Pancreas (tissue), 10 donors: ENCODE results near the gene ANGPTL7. TPM values are rescaled to one million over a fixed set of nuclear protein-coding genes. Genes with fewer than 3 reads are reported as not detected.
A peak's percentile ranks its signal among the peaks of the same experiment; 100 is the strongest.

Experiments used
- ATAC-seq, 4 donors: fragments of 200-7000 bp; cut with Tn5 transposase; one replicate each; pipeline versions ENCODE4 v1.8.0 to v1.9.1; 2020; ENCODE audit warnings: mild to moderate bottlenecking in 4 of 4, moderate library complexity in 4 of 4
- DNase-seq, 6 donors: peaks; one replicate each; pipeline ENCODE4 v3.0.0-alpha.2; 2020
- FAIRE-seq: peaks from 2 replicates; lab custom pipeline; 2012; peaks lifted over from hg19 to GRCh38; lab: Jason Lieb, UNC
- H3K27ac ChIP-seq, 4 donors: fragments of 200-600 bp; sonication (generic); 1 replicate in 3 of 4; 2 replicates in 1 of 4; pipeline versions ENCODE4 v1.5.0 to v1.8.0; 2020
- H3K27me3 ChIP-seq, 4 donors: fragments of 200-600 bp; one replicate each; pipeline ENCODE4 v1.8.0; 2021
- H3K36me3 ChIP-seq, 3 donors: fragments of 200-600 bp; sonication (generic) in 1 of 3; one replicate each; pipeline versions ENCODE4 v1.5.0 to v1.8.0; 2020 to 2021
- H3K4me1 ChIP-seq, 3 donors: fragments of 200-600 bp; one replicate each; pipeline ENCODE4 v1.8.0; 2021
- H3K4me3 ChIP-seq, 4 donors: fragments of 200-600 bp; sonication (generic) in 2 of 4; one replicate each; pipeline versions ENCODE4 v1.5.0 to v1.8.0; 2020 to 2021
- H3K9me3 ChIP-seq, 4 donors: fragments of 200-600 bp; one replicate each; pipeline ENCODE4 v1.8.0; 2021
- WGBS, 2 donors: extraction: QIAGEN DNeasy Blood & Tissue Kit; methylation state at CpG; one replicate each; pipeline ENCODE4 v1.1.7; 2013; 5-methylcytosine and 5-hydroxymethylcytosine counted together
- intact Hi-C, 3 donors: fragments of 100-400 bp; cut with DNase I; formaldehyde crosslinking; loops; one replicate each; pipeline versions ENCODE4 v1.11.1 to v1.14.2; 2022
- polyA plus RNA-seq, 2 donors: library from polyadenylated mRNA; stranded (reverse); fragments of 200-250 nt; gene quantifications; one replicate each; pipeline ENCODE4 v1.2.3, GENCODE V29; 2013
- total RNA-seq, 6 donors: library from RNA; stranded (reverse); fragmentation: NEBNext Ultra II Directional in 4 of 6; extraction: Animal tissue kit (Norgen Biotek cat#: 25700) in 4 of 6; gene quantifications; one replicate each; pipeline versions ENCODE4 v1.2.1 to v1.2.4, GENCODE V29; 2021 to 2023
- TF ChIP-seq, protein P1 (sequence below), 4 donors: fragments of 200-600 bp; sonication (generic) in 3 of 4; IDR thresholded peaks; one replicate each; pipeline versions ENCODE4 v1.5.0 to v1.8.0; 2021; ENCODE audit warnings: antibody characterized with exemption in 4 of 4
- donor health status: healthy with polysubstance abuse.
- donor health status: DM: no; HTN: no; CAD: no; lungs with moderate emphysema.
- donor health status: DM: no; HTN: no; CAD: no.
- donor health status: control.
- donor health status: control.
- donor health status: Bipolar disorder and iron deficiency.
- donor health status: DM: yes; HTN: yes; CAD: no.
- donor health status: DM: no; HTN: no; CAD: no.
- donor health status: DM: no; HTN: no; CAD: no.
- donor health status: DM: yes; HTN: yes; CAD: no.

Gene ANGPTL7
- total and polyA plus RNA-seq, 8 donors: 0.09 to 0.63 (median 0.22) TPM; not detected in 2

DNA sequence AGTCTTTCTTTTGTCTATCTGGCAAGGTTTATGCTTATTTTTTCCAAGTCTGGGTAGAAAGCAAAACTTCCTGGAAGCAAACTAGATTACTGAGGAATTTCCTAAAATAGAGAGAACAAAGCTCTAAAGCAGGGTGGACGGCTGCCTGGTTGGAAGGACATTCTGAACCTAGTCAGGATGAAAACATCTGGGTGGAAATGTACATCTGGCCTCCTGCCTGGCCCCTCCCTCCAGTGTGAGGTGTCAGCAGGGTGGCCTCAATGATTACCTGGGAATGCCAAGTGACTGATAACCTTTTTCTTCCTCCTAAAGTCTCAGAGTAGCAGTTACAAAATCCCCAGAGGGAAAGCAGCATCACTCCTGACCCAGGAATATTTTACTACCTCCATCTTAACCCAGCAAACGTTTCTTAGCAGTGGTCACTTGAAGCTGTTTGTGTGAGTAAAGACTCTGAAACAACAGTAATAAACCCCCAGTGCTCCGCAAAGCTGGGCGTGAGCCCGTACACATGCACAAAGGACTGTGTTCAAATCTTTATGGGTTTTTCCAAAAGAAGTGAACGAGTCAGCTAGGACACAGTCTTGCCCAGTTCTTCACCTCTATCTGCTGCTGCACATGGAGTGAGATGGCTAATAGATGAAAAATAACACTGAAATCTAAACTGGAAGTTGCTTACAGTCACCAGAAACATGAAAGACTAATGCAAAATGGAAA lies 18.9 kb downstream of the ANGPTL7 start:
- ATAC-seq (no peak), FAIRE-seq (no peak), DNase-seq (no peak)
- TF ChIP-seq, protein P1, sequence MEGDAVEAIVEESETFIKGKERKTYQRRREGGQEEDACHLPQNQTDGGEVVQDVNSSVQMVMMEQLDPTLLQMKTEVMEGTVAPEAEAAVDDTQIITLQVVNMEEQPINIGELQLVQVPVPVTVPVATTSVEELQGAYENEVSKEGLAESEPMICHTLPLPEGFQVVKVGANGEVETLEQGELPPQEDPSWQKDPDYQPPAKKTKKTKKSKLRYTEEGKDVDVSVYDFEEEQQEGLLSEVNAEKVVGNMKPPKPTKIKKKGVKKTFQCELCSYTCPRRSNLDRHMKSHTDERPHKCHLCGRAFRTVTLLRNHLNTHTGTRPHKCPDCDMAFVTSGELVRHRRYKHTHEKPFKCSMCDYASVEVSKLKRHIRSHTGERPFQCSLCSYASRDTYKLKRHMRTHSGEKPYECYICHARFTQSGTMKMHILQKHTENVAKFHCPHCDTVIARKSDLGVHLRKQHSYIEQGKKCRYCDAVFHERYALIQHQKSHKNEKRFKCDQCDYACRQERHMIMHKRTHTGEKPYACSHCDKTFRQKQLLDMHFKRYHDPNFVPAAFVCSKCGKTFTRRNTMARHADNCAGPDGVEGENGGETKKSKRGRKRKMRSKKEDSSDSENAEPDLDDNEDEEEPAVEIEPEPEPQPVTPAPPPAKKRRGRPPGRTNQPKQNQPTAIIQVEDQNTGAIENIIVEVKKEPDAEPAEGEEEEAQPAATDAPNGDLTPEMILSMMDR (IDR thresholded peaks at IDR 0.05): no peak
- intact Hi-C loops: no loop called here
- 81 to 84% methylated on average over 6 of the region's 6 CpGs for WGBS, 2 donors
- H3K4me1 ChIP-seq: no peaks in the 10 kb centered on the region
- H3K9me3 ChIP-seq: no peaks in the 10 kb centered on the region
- no peak overlapping the region for H3K4me3 ChIP-seq
- no peak overlapping the region for H3K27ac ChIP-seq
- peaks cover 3 to 57% (median 20%) of the 10 kb centered on the region in 3 donors for H3K36me3 ChIP-seq
- no peaks in the 10 kb centered on the region for H3K27me3 ChIP-seq

DNA sequence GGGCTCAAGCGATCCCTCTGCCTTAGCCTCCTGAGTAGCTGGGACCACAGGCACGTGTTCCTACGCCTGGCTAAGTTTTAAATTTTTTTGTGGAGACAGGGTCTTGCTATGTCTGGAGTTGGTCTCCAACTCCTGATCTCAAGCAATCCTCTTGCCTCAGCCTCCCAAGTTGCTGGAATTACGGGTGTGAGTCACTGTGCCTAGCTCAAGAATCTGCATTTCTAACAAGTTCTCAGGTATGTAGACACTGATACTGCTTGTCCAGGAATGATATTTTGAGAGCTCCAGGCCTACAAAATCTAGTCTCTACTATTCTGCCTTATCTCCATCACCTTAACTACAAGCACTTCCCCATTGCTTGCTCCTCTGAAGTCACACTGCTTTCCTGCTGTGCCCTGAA lies 22.3 kb downstream of the ANGPTL7 start:
- intact Hi-C loops: no loop called here
- Histone ChIP-seq H3K36me3 (peaks cover 0 to 50% (median 12%) of the 10 kb centered on the region in 3 donors), H3K27ac (no peak overlapping the region), H3K27me3 (no peaks in the 10 kb centered on the region), H3K9me3 (no peaks in the 10 kb centered on the region), H3K4me1 (no peaks in the 10 kb centered on the region), H3K4me3 (no peak overlapping the region)
- TF ChIP-seq, protein P1 (IDR thresholded peaks at IDR 0.05): no peak
- ATAC-seq (no peak), FAIRE-seq (no peak), DNase-seq (no peak)
- 93 to 98% methylated on average over 4 of the region's 4 CpGs for WGBS, 2 donors

DNA sequence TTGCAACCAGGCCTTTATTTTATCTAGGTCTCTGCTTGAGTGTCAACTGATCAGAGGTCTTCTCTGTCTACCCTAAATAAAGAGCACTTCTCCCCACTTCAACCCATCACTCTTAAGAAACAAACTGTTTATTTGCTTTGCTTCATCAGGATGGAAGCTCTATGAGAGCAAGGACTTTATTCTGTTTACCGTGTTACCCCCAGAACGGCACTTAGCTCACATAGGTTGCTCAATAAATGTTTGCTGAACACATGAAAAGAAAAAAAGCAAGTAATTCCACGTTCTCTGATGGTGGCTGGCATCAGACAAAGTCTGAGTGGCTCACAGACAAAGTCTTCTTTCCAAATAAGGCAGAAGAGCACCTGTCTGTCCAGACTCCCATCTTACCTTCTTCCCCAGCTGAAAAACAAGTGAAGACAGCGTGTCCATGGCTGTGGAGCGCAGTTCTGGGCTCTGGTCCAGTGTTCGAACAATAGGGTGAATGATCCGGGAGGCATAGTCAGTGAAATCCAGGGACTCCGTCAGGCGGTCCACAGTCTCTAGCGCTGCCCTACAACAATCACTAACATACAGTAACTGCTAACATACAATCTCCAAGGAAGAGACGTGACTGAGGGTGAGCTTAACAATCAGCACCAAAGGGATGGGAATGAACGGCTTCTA lies 22.9 kb downstream of the ANGPTL7 start:
- WGBS, 2 donors: 93% methylated on average over 12 of the region's 12 CpGs
- Histone ChIP-seq H3K4me1 (no peaks in the 10 kb centered on the region), H3K27ac (no peak overlapping the region), H3K9me3 (no peaks in the 10 kb centered on the region), H3K36me3 (peaks cover 0 to 46% (median 12%) of the 10 kb centered on the region in 3 donors), H3K27me3 (no peaks in the 10 kb centered on the region), H3K4me3 (no peak overlapping the region)
- FAIRE-seq (no peak), ATAC-seq (no peak), DNase-seq (no peak)
- intact Hi-C loops: no loop called here
- TF ChIP-seq, protein P1 (IDR thresholded peaks at IDR 0.05): no peak

DNA sequence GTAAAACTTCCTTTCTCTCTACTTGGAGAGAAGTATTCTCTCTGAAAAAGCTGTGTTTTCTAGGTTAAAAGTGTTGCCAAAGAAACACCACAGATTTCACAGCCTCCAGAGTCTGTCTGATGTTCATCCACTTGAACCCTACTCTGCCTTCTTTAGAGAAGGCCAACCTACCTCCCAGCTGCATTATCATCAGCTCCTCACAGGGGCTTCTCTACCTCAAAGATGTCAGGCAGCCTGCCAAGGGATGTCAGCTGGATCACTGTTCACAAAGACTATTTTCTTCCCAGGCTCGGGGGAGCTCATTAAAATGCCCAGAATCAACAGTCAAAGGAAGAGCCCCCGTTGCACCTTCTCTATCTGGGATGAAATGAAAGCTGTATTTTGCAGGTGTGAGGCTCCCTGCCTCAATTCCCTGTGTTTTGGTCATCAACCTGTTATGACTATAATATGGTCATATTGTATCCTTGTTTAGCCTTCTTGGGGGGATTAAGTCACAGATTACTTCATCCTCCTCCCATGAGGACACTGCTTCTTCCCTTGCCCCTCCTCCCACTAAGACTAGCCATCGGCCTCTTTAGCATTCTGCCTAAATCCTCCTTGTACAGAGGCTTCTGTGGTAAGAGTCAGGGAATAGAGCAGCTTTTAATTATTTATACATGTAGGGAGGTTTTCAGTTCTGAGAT lies 25.7 kb downstream of the ANGPTL7 start:
- Histone ChIP-seq H3K36me3 (peaks cover 0 to 40% (median 12%) of the 10 kb centered on the region in 3 donors), H3K27ac (no peak overlapping the region), H3K27me3 (no peaks in the 10 kb centered on the region), H3K9me3 (no peaks in the 10 kb centered on the region), H3K4me3 (no peak overlapping the region), H3K4me1 (no peaks in the 10 kb centered on the region)
- no peak for ATAC-seq
- 74 to 78% methylated on average over 3 of the region's 3 CpGs for WGBS, 2 donors
- intact Hi-C loops: no loop called here
- DNase-seq: no peak
- TF ChIP-seq, protein P1 (IDR thresholded peaks at IDR 0.05): peak in 1 of 4 donors; percentile 1
- FAIRE-seq: no peak
